Omental fat pad (tissue), 4 donors: Measurements from ENCODE around the gene DYNLL2. TPM values are rescaled to one million over a fixed set of nuclear protein-coding genes. Genes with fewer than 3 reads are reported as not detected.
"Not testable (repeated sequence)": the region's sequence is repeated elsewhere in the genome, so short reads cannot be mapped to it uniquely, and the experiment has no call there.

ENCODE experiments used
- ATAC-seq: fragments of 150-250 bp; one replicate; pipeline ENCODE4 v1.9.1; 2016; ENCODE audit warnings: mild to moderate bottlenecking, moderate library complexity; ENCODE audit not compliant: low FRiP score
- DNase-seq: peaks from one replicate; pipeline ENCODE4 v3.0.0-alpha.2; 2019; ENCODE audit warnings: low spot score
- CTCF ChIP-seq, 3 donors: fragments of 450-650 bp; IDR thresholded peaks; one replicate each; pipeline ENCODE4 v1.5.1; 2016 to 2017; ENCODE audit warnings: antibody characterized with exemption in 3 of 3, mild to moderate bottlenecking in 3 of 3, moderate library complexity in 2 of 3
- total RNA-seq, 4 donors: library from RNA; depleted of rRNA; stranded (reverse); fragments of >200 nt; gene quantifications; one replicate each; pipeline ENCODE4 v1.1.0, GENCODE V29; 2016

DYNLL2 gene
- total RNA-seq, 4 donors from 2014 or later, result 15.8 to 22.5 (median 20.7) TPM

- DNase-seq (no peak), ATAC-seq (no peak)
- TF ChIP-seq CTCF (IDR thresholded peaks at IDR 0.05), result no peak
Observed at GRCh38 chr17:58092101-58092796, 9.0 kb downstream of the DYNLL2 start.

- no peak for TF ChIP-seq CTCF (IDR thresholded peaks at IDR 0.05)
- ATAC-seq (no peak), DNase-seq (no peak)
Observed at GRCh38 chr17:58092797-58093385, 9.7 kb downstream of the DYNLL2 start.

- no peak for ATAC-seq
- TF ChIP-seq CTCF (IDR thresholded peaks at IDR 0.05), result no peak
Observed at GRCh38 chr17:58094118-58094517, 10.9 kb downstream of the DYNLL2 start.

GRCh38 chr17:58096892-58097291, 13.7 kb downstream of the DYNLL2 start:
- no peak for TF ChIP-seq CTCF (IDR thresholded peaks at IDR 0.05)
- ATAC-seq (no peak), DNase-seq (no peak)

More at GRCh38 chr17:58094118-58094517, 10.9 kb downstream of the DYNLL2 start:
- no peak for DNase-seq

- TF ChIP-seq CTCF (IDR thresholded peaks at IDR 0.05), result no peak
- no peak for DNase-seq
- no peak for ATAC-seq
Observed at GRCh38 chr17:58097384-58098088, 14.3 kb downstream of the DYNLL2 start.

GRCh38 chr17:58100506-58100905, 17.3 kb downstream of the DYNLL2 start:
- TF ChIP-seq CTCF (IDR thresholded peaks at IDR 0.05), result no peak
- ATAC-seq (no peak), DNase-seq (no peak)

- DNase-seq, ATAC-seq: not testable (repeated sequence)
Observed at GRCh38 chr17:58101898-58102297, 18.7 kb downstream of the DYNLL2 start.
